C4-2B (cell line): ENCODE measurements around the gene GLB1L3.

Experiments used
- ZFX ChIP-seq: fragments of 450-650 bp; IDR thresholded peaks from 2 replicates; pipeline ENCODE4 v1.6.1; 2017
- TF ChIP-seq, protein P1 (sequence below): fragments of 450-650 bp; conservative IDR thresholded peaks from 2 replicates; pipeline ENCODE4 v1.5.1; 2017; ENCODE audit warnings: mild to moderate bottlenecking

DNA sequence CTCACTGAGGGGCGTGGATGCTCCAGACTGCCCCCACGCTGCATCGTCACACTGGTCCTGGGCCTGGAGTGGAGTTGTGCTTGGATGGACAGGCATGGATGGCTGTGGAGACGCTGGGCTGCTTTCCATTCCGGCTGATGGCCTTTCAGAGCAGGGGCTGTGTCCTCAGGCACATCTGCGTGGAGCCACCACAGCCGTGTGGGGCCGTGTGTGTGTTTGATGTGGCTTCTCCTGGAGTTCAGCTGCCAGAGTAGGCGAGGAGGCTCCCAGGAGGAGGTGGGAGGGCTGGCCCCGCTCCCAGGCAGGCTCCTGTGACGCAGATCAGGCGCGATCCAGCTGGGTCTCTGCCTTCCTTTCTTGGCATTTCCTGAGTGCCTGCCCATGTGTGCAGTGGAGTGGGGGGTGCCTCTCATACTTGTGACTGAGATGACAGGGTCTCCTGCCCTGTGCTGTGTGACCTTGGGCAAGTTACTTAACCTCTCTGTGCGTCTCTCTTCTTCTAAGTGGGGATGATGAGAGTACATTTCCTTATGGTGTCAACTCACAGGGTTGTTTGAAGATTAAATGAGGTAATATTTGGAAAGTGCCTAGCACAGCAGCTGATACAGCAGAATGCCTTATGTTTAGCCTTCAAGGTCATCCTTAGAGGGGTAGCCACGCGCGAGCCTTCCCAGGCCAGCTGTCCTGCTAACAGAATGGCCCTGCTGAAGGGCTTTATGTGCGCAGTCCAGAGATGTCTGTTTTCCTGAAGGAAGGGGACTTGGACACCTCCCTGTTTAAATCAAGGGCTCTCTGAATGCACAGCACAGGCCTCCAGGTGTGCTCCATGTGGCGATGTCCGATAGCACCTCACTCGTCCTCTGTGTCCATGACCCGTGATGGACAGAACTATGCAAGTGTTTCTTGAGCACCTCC lies 89.1 kb downstream of the GLB1L3 start:
- TF ChIP-seq, protein P1, sequence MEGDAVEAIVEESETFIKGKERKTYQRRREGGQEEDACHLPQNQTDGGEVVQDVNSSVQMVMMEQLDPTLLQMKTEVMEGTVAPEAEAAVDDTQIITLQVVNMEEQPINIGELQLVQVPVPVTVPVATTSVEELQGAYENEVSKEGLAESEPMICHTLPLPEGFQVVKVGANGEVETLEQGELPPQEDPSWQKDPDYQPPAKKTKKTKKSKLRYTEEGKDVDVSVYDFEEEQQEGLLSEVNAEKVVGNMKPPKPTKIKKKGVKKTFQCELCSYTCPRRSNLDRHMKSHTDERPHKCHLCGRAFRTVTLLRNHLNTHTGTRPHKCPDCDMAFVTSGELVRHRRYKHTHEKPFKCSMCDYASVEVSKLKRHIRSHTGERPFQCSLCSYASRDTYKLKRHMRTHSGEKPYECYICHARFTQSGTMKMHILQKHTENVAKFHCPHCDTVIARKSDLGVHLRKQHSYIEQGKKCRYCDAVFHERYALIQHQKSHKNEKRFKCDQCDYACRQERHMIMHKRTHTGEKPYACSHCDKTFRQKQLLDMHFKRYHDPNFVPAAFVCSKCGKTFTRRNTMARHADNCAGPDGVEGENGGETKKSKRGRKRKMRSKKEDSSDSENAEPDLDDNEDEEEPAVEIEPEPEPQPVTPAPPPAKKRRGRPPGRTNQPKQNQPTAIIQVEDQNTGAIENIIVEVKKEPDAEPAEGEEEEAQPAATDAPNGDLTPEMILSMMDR = no peak
- TF ChIP-seq ZFX = no peak
